PC-3 (cell line): Measurements from ENCODE around the gene UNC5C. TPM values are rescaled to one million over a fixed set of nuclear protein-coding genes. Genes with fewer than 3 reads are reported as not detected.

Experiments used
- ATAC-seq: fragments of 200-7000 bp; cut with Tn5 transposase; 2 replicates; pipeline ENCODE4 v1.9.1; 2020; ENCODE audit warnings: mild to moderate bottlenecking, moderate library complexity
- BruUV-seq: library from RNA; stranded (reverse); fragments of 400-500 nt; replicated peaks from 2 replicates; lab custom pipeline; 2021; lab: Mats Ljungman, UMichigan
- CTCF ChIA-PET: fragments of 300-600 bp; sonication (Branson Sonifier 250); formaldehyde crosslinking; loops from one replicate; lab custom pipeline; 2022; ENCODE audit warnings: antibody characterized with exemption; lab: Charles Lee
- POLR2A ChIA-PET: fragments of 300-600 bp; sonication (Branson Sonifier 250); formaldehyde crosslinking; loops from one replicate; lab custom pipeline; 2022; ENCODE audit warnings: antibody characterized with exemption; ENCODE audit not compliant: unreplicated experiment; lab: Charles Lee
- DNase-seq: peaks from one replicate; pipeline ENCODE4 v3.0.0-alpha.2; 2015
- H2AFZ ChIP-seq: fragments of 300-600 bp; sonication (generic); 2 replicates; pipeline ENCODE4 v1.6.0; 2016; ENCODE audit warnings: antibody characterized with exemption, low read length
- H3F3A ChIP-seq: fragments of 300-600 bp; sonication (generic); one replicate; pipeline ENCODE4 v1.6.0; 2017; ENCODE audit warnings: antibody characterized with exemption, low read length, control low read depth, mild to moderate bottlenecking; ENCODE audit not compliant: unreplicated experiment
- H3K27ac ChIP-seq: fragments of 300-600 bp; sonication (generic); 2 replicates; pipeline ENCODE4 v1.5.1; 2016; ENCODE audit warnings: mild to moderate bottlenecking, low read length
- H3K27me3 ChIP-seq: fragments of 300-600 bp; sonication (generic); 2 replicates; pipeline ENCODE4 v1.6.1; 2016; ENCODE audit warnings: low read length, mixed read lengths
- H3K36me3 ChIP-seq: fragments of 300-600 bp; sonication (generic); 2 replicates; pipeline ENCODE4 v1.6.1; 2016; ENCODE audit warnings: low read depth, mixed run types, low read length, mixed read lengths
- H3K4me1 ChIP-seq: fragments of 300-600 bp; sonication (generic); 2 replicates; pipeline ENCODE4 v1.5.1; 2016; ENCODE audit warnings: low read length; ENCODE audit not compliant: insufficient read depth
- H3K4me2 ChIP-seq: fragments of 300-600 bp; sonication (generic); 2 replicates; pipeline ENCODE4 v1.6.0; 2016; ENCODE audit warnings: low read length
- H3K4me3 ChIP-seq: fragments of 300-600 bp; sonication (generic); 2 replicates; pipeline ENCODE4 v1.5.1; 2016; ENCODE audit warnings: mild to moderate bottlenecking, low read length, mixed read lengths
- H3K79me2 ChIP-seq: fragments of 300-600 bp; sonication (generic); 2 replicates; pipeline ENCODE4 v1.6.1; 2017; ENCODE audit warnings: low read length, mixed read lengths
- H3K9ac ChIP-seq: fragments of 300-600 bp; sonication (generic); 2 replicates; pipeline ENCODE4 v1.6.0; 2016; ENCODE audit warnings: mild to moderate bottlenecking, low read length
- H3K9me2 ChIP-seq: fragments of 300-600 bp; sonication (generic); replicated peaks from 2 replicates; pipeline ENCODE4 v1.6.1; 2016; ENCODE audit warnings: mixed run types, low read length, mixed read lengths
- H3K9me3 ChIP-seq: fragments of 300-600 bp; sonication (generic); 2 replicates; pipeline ENCODE4 v1.6.1; 2016; ENCODE audit warnings: low read length, mixed read lengths
- H4K20me1 ChIP-seq: fragments of 300-600 bp; sonication (generic); 2 replicates; pipeline ENCODE4 v1.6.1; 2016; ENCODE audit warnings: low read length, mixed read lengths
- EZH2 ChIP-seq: fragments of 300-600 bp; sonication (generic); IDR thresholded peaks from one replicate; pipeline ENCODE4 v1.6.1; 2017; ENCODE audit warnings: antibody characterized with exemption, mild to moderate bottlenecking, low read length; ENCODE audit not compliant: unreplicated experiment
- EZH2phosphoT487 ChIP-seq: fragments of 300-600 bp; sonication (generic); IDR thresholded peaks from 2 replicates; pipeline ENCODE4 v1.6.1; 2018; ENCODE audit warnings: mild to moderate bottlenecking, antibody characterized with exemption, low read length, borderline replicate concordance
- intact Hi-C: fragments of 100-400 bp; cut with micrococcal nuclease; formaldehyde crosslinking; loops from 2 replicates; pipeline ENCODE4 v1.9.0; 2023
- total RNA-seq: library from RNA; depleted of rRNA; stranded (reverse); fragments of >200 nt; gene quantifications from 2 replicates; pipeline ENCODE4 v1.2.3, GENCODE V29; 2014
- TF ChIP-seq, protein P1 (sequence below): fragments of 300-600 bp; sonication (generic); conservative IDR thresholded peaks from 2 replicates; pipeline ENCODE4 v1.5.1; 2017; ENCODE audit warnings: antibody characterized with exemption, low read depth, mild to moderate bottlenecking, low read length

Gene UNC5C
- total RNA-seq, 1 experiment from 2014 or later: not detected

DNA sequence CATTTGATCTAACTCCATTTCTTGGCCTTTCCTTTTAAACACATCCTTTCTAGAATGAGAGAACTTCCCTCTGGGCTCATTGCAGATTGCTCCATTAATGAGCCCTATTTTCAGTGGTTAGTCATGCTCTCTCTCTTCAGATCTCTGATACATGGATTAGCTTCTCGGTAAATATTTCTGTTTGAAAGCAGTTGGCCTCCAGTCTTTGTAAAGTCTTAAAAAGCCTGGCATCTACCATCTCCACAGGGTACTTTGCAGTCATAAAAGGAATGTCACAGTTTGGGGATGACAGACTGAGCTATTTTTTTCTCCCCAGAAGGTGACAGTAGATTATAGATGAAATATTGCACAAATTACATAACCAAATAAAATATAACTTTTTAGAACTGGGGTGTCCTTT, 72.7 kb downstream of the UNC5C start:
- no TSS peak for BruUV-seq
- POLR2A ChIA-PET: no interaction called here
- TF ChIP-seq, protein P1, sequence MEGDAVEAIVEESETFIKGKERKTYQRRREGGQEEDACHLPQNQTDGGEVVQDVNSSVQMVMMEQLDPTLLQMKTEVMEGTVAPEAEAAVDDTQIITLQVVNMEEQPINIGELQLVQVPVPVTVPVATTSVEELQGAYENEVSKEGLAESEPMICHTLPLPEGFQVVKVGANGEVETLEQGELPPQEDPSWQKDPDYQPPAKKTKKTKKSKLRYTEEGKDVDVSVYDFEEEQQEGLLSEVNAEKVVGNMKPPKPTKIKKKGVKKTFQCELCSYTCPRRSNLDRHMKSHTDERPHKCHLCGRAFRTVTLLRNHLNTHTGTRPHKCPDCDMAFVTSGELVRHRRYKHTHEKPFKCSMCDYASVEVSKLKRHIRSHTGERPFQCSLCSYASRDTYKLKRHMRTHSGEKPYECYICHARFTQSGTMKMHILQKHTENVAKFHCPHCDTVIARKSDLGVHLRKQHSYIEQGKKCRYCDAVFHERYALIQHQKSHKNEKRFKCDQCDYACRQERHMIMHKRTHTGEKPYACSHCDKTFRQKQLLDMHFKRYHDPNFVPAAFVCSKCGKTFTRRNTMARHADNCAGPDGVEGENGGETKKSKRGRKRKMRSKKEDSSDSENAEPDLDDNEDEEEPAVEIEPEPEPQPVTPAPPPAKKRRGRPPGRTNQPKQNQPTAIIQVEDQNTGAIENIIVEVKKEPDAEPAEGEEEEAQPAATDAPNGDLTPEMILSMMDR: no peak
- TF ChIP-seq EZH2 (no peak), EZH2phosphoT487 (no peak)
- Histone ChIP-seq H3K9me3 (no peaks in the 10 kb centered on the region), H4K20me1 (no peaks in the 10 kb centered on the region), H3K4me2 (no peak overlapping the region), H3K27me3 (no peaks in the 10 kb centered on the region), H3K9ac (no peak overlapping the region), H3K27ac (no peak overlapping the region), H3K79me2 (no peaks in the 10 kb centered on the region), H3K4me1 (no peaks in the 10 kb centered on the region), H2AFZ (no peak overlapping the region), H3K9me2 (no peaks in the 10 kb centered on the region), H3K4me3 (no peak overlapping the region), H3K36me3 (no peaks in the 10 kb centered on the region), H3F3A (no peaks in the 10 kb centered on the region)
- CTCF ChIA-PET: no interaction called here
- intact Hi-C loops: no loop called here
- DNase-seq: no peak
- ATAC-seq: no peak

DNA sequence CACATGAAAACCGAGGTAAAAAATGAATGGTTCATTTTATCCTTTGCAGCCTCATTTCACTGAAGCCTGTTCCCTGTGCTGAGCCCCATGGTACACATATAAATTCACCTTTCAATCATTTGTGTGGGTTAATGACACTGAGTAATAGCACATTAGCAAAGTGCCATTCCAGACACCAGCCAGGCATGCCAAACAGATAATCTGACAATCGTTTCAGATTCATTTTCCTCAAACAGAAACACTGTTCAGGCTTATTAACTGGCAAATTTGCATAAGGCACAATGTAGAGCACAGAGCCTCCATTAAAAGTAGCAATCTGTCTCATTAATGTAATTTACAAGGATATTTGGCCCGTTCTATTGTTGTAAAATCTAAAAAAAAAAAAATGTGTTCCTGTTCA, 76.2 kb downstream of the UNC5C start:
- BruUV-seq: no TSS peak
- Histone ChIP-seq H3K4me1 (no peaks in the 10 kb centered on the region), H3K4me2 (no peak overlapping the region), H3K4me3 (no peak overlapping the region), H3K9me2 (no peaks in the 10 kb centered on the region), H4K20me1 (no peaks in the 10 kb centered on the region), H2AFZ (no peak overlapping the region), H3K27me3 (no peaks in the 10 kb centered on the region), H3K36me3 (no peaks in the 10 kb centered on the region), H3K9me3 (no peaks in the 10 kb centered on the region), H3K27ac (no peak overlapping the region), H3K9ac (no peak overlapping the region), H3F3A (no peaks in the 10 kb centered on the region), H3K79me2 (no peaks in the 10 kb centered on the region)
- ATAC-seq (no peak), DNase-seq (no peak)
- ChIA-PET POLR2A (no interaction called here), CTCF (no interaction called here)
- TF ChIP-seq EZH2 (no peak), EZH2phosphoT487 (no peak)
- TF ChIP-seq, protein P1: no peak
- intact Hi-C loops: no loop called here

DNA sequence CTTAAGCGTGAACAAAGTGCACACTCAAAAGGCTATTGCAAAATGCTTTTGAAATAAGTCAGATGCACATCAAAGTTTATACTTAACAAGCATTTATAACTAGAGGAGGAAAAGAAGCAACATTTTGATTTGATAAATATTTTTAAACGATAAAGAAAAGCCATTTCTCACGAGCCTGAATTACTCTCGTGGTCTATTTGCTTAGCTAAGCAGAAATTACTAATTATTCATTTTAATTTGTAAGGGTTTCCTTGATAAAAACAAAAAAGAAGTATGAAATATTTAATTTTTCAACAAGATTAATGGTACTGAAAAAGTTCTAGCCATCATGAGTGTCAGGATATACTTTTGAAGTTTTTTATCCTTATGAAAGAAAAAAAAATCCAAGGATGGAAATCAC, 78.2 kb downstream of the UNC5C start:
- H3K4me3 ChIP-seq: no peak overlapping the region
- H3K9me3 ChIP-seq: no peaks in the 10 kb centered on the region
- H3K36me3 ChIP-seq: no peaks in the 10 kb centered on the region
- CTCF ChIA-PET: no interaction called here
- no peak overlapping the region for H3K9ac ChIP-seq
- POLR2A ChIA-PET: no interaction called here
- no peaks in the 10 kb centered on the region for H3K79me2 ChIP-seq
- H3K27me3 ChIP-seq: no peaks in the 10 kb centered on the region
- no peaks in the 10 kb centered on the region for H3F3A ChIP-seq
- no peaks in the 10 kb centered on the region for H3K9me2 ChIP-seq
- DNase-seq: no peak
- TF ChIP-seq EZH2phosphoT487 (no peak), EZH2 (no peak)
- TF ChIP-seq, protein P1: no peak
- BruUV-seq: no TSS peak
- H2AFZ ChIP-seq: no peak overlapping the region
- H3K4me1 ChIP-seq: peaks cover 7% of the 10 kb centered on the region
- H3K4me2 ChIP-seq: no peak overlapping the region
- no peak for ATAC-seq
- intact Hi-C loops: no loop called here
- no peak overlapping the region for H3K27ac ChIP-seq
- no peaks in the 10 kb centered on the region for H4K20me1 ChIP-seq
